T1000 (cell line): ENCODE measurements around the gene ASPDH.

Experiments
- DNase-seq: peaks from one replicate; lab custom pipeline; 2025; ENCODE audit warnings: mixed read lengths; lab: John Stamatoyannopoulos, UW

Gene ASPDH

DNA sequence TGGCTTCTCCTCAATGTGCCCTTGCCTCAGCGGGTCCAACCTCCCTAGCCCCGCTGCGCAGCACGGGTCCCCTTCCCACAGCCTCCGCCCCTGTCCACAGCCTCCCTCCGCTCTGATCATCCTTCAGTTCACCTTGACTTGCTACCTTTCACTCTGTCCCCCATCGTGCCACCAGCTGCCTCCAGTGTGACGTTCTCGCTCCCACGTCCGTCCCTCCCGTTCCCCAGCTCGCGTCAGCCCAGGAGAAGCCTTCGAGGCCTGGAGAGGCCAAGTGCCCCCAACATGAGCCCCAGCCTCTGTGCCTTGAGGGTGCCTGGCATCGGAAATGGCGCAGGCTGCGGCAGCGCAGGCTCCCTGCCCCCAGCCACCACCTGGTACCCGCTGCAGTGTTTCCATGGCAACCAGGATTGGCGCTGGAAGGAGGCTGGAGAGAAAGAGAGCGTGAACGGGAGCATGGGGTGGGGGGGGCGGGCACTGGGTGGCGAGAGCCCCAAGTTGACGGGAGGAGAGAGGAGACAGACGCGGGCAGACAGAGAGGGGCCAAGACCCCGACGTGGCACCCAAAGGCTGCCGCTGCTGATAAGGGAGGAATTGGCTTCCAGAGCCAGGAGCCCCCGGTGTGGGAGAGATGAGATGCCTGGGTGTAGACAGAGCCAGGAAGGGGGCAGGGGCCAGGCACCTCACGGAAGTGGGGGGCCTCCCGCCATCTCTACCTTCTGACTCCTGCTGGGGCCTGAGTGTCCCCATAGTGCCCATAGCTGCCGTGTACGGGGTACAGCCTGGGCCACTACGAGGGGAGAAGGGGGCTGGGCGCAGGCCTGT is 844 bp upstream of the ASPDH start:
- DNase-seq: no peak

DNA sequence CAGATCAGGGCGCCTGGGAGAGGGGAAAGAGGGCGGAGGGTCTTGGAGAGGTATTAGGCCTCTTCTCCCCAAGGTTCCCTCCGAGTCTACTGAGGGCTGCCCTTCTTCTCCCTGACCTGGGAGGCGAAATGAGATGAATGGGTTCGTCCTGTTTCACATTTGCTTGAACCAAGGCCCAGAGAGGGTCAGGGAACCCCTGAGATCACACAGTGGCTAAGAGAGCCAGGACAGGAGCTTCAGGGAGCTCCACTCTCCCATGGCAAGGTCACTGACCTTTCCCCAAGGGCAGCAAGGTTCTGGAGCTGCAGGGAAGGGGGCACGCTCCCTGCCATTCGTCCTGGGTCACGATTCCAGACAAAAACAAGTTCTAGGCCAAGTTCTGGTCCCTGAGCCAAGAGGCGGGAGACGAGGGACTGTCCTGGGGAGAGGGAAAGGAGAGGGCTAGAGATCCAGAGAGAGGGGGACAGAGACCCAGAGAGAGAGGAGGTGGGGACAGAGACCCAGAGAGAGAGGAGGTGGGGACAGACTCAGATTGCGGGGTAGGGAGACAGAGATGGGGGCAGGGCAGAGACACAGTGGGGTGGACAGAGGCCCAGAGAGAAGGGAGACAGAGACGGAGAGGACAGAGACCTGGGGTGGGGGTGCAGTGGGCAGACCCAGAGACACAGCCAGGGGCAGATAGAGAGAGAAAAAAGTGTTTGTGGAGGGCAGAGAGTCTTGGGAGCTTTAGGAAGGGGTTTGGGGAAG is 541 bp downstream of the ASPDH start:
- DNase-seq: no peak

DNA sequence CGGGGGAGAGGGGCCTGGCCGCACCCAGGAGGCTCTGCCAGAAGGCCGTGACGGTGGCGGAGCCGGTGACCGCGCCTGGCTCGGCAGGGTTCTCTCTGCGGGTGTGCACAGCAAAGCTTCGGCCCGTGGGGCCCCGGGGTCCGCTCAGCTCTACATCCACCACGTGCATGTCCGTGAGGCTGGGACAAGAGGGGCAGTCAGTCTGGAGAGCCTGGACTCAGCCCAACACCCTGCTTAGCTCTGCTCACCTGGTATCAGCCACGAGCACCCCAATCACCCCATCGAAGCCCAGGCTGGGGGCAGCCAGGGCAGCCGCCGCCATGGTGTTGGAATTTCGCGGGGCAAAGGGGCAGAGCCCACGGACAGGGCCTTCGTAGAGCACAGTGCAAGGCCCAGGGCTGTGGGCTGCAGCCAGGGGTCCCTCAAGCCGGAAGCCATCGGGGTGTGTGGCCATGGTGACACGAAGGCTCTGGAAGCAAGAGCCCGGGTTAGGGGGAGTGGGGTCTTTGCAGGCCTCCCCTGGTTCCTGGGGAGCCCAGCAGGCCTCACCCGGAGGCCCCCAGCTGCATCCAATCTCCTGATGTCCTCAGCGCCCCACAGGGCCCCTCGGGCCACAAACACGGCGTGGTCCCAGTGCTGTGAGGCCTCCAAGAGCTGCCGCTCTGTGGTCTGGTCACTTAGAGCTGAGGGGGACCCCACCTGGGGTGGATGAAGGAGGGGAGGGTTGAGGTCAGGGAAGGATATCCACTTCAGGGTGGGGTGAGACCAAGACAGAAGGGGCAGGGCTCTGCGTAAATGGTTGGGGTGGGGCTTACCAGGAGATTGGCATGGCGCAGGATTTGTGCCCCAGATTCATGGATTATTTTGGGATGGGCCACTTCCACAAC is 1.4 kb downstream of the ASPDH start:
- DNase-seq: no peak

DNA sequence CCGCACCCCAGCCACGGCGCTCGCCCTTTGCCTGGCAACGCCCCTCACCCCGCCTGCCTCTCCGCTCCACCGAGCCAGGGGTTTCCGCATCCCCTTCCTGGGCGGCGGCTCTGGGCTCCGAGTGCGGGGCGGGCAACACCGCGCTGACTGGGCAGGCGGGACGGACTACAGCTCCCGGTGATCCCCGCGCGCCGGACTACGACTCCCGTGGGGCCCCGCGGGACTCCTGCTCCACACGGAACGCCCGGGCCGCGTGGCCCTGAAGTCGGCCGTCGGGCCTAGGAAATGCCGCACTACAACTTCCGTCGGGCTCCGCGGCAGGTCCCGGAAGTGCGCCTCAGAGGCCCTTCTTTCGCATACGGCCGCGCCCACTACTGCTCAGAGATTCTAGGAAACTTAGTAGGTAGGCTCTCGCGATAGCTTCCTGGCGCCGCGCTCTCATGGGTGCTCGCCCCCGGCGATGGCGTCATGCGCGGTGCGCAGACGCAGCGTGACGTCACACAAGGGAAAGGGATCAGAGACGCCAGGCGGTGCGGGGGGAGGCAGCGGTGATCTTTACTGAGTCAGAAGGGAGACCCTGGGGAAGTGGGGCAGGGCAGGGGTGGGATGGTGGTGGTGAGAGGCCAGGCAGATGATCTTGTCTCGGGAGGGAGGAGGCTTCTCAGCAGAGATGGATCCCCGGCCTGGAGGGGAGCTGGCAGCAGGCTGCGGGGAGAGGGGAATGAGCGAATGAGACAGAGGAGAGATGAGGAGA is 2.5 kb downstream of the ASPDH start, which contains the start of gene JOSD2:
Gene JOSD2, minus strand, starts transcription at position 123 of the 754 bp plus-strand sequence. CDS start 760 bp downstream, outside the sequence.
- DNase-seq: peak; percentile 95

DNA sequence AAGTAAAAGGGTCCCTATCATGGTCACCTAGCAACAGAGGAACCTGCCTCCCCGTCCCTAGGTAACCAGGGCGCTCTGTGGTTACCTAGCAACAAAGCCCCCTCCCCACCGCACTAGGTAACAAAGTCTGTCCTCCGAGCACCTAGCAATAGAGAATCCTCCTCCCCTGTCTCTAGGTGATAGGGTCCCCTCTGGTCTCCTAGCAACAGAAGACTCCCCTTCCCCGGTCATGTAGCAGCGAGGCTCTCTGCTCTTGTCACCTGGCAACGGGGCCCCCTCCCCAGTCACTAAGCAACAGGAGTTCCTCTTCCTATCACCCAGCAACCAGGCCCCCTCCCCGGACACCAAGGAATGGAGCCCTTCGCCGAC is 3.0 kb downstream of the ASPDH start:
- no peak for DNase-seq

DNA sequence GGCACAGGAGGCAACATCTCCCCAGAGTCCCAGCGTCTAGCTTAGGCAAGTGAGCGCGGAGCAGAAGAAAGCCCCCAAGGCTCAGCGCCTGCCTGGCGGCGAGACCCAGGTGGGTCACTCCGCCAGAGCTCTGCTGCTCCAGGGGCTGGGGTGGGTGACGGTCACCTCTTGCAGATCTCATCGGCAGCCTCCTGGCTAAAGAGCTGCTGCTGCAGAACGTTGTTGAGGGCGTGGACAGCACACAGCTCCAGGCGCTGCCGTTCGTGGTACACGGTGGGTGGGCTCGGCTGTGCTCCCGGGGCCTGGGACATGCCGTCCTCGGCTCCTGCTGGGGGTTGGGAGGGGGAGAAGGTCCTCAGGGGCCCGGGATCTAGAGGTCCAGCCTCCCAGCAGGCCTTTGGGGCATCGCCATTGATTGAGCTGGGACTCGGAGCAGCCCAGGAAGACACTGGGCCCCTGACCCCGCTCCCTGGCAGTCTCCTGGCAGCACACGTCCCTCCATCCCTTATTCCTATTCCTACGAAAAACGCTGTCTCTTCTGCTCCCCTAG is 3.5 kb downstream of the ASPDH start:
- no peak for DNase-seq

DNA sequence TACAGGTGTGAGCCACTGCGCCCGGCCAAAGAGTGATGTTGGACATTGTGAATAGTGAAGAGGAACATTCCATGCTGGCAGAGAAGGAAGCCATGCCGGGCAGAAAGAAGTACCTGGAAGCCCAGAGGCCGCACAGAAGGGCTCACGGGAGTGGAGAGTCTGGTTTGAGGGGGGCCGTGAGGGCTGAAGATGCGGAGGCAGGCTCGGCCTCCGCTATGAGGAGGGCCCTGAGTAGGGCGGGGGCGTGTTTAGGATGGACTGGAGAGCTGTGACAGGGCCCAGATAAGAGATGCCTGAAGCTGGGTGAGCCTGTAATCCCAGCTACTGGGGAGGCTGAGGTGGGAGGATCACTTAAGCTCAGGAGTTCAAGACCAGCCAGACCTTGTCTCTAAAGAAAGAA is 4.3 kb downstream of the ASPDH start:
- no peak for DNase-seq

DNA sequence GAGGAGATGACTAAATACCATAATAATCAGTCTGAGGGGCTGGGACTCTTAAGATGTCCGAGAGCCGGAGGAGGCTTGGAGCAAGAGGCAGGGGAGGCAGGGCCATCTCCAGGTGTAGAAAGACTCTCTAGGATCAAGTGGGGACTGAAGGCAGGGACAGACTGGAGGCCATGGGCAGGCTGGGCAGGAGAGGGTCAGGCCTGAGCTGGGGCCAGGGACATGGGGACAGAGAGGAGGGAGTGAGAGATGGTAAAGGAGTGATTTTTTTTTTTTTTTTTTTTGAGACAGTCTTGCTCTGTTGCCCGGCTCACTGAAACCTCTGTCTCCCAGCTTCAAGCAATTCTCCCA is 4.9 kb downstream of the ASPDH start:
- no peak for DNase-seq

DNA sequence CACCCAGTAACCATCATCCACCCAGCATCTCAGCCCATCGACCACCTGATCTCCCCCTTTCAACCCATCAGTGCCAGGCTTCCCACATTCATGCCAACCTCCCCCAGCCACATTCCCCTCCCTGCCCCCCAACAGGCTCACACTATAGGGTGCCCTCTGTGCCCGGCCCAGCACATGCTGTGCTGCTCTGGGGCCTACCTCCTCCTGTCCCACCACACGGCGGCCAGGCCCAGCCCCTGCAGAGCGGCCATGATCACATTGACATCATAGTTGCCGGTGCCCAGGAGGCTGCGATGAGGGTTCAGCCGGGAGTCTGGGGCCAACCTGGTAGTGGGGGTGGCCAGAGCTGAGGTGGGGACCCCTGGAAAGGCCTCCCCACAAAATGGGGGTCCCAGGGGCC is 6.3 kb downstream of the ASPDH start:
- DNase-seq: no peak

DNA sequence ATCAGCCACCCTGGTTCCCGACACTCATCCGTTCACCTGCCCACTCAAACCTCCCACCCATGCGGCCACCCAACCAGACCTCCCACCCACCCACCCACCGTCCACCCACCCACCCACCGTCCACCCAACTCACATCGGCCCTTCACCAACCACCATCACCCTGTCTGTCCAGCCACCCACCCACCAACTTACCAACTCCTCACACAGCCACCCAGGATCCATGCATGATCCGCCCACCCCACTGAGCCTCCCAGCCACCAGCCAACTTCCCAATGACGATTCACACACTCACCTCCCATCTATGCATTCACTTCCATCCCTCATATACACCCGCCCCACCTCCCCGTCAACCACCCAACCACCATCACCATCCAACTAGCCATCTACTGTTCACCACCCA is 7.0 kb downstream of the ASPDH start:
- no peak for DNase-seq

DNA sequence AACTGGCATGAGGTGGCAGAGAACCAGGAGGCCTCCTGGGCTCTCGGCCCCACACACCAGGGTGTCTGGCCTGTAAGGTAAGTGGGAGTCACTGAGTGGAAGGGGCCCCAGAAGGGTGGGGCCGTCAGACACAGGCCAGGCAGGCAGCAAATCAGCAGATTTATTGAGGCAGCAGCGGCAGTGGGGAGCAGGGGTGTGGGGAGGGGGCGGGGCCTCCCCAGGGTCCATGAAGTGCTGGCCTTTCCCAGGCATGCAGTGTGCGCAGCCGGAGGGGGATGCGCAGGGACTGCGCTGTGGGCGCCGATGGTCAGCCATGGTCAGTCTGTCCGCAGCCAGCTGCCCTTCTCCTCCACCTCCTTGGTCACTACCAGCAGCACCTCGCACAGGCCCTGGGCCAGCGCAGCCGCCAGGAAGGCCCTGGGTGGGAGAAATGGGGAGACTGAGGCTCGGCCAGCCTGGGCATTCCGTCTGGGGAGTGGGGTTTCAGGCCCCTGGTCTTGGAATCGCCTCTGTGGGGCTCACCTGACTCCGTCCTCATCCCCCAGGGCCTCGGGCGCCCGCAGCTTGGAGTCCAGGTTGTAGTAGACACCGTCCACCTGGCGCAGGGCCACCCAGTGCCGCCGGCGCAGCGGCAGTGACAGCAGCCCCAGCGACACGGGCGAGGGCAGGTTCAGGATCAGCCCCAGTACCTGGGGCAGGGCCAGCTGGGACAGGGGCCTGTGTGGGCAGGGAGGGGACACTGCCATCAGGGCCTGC is 7.7 kb downstream of the ASPDH start:
- no peak for DNase-seq

DNA sequence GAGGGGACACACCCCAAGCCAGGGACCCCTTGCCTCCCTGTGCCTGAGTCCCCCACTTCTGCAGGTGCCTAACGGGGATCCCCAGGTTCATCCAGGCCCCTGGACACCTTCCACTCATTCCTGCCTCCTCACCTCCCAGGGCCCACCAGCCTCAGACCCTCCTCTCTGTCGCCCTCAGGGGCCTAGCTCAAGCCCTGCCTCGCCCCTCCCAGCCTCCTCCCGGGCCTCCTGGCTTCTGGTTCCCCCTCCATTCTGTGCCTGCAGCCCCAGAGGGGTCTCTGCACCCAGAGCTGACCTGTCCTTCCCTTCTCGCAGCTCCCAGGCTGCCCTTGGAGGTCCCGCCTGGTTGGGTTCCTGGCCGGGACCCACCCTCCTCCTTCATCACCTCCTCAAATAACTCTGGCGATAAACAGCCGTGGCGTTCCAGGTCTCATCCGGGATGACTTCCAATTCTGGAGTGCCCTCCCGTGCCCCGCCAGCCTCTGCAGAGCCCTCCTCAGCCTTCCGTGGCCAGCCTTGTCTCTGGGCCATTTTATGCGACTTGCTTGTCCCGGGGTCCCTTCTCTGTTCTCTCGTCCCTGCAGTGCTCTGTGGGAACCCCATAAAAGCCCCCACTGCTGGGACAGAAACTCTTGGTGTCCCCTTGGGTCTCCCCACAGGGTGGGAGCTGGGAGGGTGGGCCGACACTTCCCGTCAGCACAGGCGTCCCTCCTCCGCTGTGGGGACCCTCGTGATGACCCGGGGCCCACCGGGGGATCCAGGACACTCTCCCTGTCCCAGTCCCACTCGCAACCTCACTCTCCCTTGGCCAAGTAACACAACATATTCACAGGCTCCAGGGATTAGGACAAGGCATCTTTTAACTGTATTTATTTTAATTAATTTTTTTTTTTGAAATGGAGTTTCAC is 11.9 kb downstream of the ASPDH start:
- DNase-seq: no peak

DNA sequence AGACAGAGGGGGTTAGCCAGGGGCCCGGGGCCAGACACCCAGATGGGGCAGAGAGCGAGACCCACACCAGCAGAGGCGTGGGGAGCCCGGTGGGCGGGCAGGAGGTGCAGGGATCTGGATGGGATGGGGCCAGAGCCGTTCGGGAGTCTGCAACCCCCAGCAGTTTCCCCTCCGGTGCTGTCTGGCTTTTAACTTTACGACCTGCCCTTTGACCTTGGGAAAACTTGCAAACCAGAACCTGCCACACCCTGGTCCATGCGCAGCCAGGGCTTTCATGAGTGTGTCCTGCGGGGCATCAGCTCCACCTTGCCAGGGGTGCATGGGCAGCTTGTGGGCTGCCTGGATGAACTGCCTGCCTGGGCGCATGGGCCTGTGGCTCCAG is 12.5 kb downstream of the ASPDH start:
- no peak for DNase-seq

DNA sequence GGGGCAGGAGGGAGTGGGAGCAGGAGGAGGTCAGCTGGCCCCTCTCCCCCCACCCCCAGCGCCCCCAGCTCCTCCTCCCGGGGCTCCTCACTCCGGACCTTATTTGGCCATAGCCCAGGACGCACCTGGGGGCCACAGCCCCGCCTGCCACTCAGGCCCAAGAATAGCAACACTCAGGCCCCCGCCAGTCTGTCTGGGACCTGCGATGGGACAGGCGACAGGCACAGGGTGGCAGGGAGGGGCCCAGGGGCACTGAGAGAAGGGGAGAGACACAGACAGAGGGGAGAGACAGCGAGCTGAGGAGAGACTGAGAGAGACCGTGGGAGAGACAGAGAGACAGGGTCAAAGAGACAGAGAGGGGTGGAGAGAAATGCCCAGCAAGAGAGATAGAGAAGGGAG is 13.0 kb downstream of the ASPDH start:
- DNase-seq: no peak

DNA sequence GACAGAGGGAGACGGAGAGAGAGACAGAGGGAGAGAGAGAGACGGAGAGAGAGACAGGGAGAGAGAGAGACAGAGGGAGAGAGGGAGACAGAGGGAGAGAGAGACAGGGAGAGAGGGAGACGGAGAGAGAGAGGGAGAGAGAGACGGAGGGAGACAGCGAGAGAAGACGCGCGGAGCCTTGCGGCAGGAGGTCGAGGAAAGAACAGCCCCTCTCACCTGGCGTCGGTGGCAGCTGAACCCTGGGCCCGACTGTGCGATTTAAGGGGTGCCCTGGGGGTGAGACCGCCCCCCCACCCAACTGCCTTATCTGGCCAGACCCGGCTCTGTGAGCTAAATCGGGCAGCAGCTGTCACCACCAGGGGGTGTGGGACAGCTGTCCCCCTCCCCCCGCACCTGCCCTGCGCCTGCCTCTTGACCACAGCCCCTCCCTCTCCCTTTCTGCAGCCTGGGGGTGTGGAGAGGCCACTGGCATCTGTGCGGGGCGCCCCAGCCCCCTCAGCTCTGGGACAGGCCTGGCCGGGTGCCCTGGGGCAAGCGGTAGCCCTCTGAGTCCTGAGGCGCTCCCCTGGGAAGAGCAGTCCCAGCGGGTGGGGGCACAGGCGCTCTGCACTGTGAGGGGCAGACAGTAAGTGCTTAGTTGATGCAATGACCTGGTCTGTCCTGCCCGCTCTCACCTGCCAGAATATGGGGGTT is 13.5 kb downstream of the ASPDH start:
- no peak for DNase-seq

DNA sequence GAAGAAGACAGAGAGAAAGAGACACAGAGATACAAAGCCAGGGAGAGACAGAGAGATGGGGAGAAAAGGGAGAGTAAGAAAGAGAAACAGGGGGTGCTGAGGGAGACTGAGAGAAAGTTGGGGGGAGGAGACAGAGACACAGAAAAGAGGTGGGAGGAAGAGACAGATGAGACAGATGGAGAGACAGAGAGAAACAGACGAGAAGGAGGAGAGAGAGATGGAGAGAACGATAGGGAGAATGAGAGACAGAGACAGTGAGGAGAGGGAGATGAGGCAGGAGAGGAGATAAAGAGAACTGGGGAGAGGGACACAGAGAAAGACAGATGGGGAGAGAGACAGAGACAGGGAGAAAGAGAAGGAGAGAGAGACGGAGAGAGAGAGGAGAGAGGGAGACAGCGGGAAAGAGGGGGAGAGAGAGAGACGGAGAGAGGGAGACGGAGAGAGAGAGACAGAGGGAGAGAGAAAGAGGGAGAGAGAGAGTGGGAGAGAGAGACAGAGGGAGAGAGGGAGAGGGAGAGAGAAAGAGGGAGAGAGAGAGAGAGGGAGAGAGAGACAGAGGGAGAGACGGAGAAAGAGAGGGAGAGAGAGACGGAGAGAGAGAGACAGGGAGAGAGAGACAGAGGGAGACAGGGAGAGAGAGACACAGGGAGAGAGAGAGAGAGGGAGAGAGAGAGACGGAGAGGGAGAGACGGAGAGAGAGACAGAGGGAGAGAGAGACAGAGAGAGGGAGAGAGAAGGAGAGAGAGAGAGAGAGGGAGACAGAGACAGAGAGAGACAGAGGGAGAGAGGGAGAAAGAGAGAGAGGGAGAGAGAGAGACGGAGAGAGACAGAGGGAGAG is 15.3 kb downstream of the ASPDH start:
- no peak for DNase-seq

DNA sequence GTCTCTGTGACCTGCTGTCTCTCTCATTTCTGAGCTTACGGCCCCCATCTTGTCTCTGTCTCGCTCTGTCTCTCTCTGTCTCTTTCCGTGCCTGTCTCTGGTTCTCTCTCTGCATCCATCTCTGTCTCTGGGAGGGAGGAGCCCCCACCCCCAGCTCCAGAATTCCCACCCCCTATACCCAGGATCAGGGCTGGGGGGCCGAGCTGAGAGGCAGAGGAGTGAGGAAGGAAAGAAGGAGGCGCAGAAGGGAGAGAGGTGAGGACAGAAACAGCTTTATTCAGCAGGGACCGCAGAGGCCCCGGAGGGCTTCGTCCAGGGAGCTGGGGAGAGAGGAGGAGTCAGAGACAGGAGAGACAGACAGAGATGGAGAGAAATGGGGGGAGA is 16.7 kb downstream of the ASPDH start:
- DNase-seq: no peak
